ENCODE results near the gene ST6GALNAC4.

DNA sequence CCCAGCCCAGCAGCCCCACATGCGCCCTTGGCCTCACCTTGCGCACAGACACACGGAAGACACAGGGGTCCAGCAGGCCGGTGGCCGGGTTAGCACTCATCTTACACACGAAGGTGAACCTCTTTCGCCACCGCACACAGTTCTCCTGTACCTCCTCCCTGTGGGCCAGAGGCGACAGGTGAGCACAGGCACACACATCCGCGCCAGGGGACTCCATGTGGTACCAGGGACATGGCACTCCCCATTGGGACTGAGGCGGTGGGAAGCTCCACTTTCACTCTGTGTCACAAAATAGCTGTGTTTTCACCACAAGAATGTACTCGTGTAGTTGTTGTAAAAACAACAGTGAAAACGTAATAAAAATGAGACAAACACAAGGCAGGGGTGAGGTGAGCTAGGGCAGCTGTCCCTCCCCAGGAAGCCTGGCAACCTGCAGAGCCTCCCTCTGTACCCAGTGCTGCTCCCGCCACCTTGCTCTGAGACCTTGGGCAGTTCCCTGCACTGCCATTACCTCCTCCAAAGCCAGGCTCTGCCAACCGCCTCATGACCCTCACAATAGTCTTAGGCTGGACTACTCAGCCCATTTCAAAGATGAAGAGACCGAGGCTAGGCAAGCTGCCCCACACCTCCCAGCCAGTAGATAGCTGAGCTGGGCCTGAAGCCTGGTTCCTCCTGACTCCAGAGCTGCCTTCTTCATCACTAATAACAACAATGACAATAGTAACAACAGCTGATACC, 37.1 kb upstream of the ST6GALNAC4 start:
- TF ChIP-seq, protein P1, sequence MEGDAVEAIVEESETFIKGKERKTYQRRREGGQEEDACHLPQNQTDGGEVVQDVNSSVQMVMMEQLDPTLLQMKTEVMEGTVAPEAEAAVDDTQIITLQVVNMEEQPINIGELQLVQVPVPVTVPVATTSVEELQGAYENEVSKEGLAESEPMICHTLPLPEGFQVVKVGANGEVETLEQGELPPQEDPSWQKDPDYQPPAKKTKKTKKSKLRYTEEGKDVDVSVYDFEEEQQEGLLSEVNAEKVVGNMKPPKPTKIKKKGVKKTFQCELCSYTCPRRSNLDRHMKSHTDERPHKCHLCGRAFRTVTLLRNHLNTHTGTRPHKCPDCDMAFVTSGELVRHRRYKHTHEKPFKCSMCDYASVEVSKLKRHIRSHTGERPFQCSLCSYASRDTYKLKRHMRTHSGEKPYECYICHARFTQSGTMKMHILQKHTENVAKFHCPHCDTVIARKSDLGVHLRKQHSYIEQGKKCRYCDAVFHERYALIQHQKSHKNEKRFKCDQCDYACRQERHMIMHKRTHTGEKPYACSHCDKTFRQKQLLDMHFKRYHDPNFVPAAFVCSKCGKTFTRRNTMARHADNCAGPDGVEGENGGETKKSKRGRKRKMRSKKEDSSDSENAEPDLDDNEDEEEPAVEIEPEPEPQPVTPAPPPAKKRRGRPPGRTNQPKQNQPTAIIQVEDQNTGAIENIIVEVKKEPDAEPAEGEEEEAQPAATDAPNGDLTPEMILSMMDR (IDR thresholded peaks at IDR 0.05 in 2 of 3, conservative IDR thresholded peaks at IDR 0.05 in 1 of 3; ENCODE audit: control insufficient read depth in 2 of 3, extremely low read depth in 1 of 3, insufficient read depth in 1 of 3, low read depth in 3 of 3, low read length in 3 of 3) = no peak
- TF ChIP-seq, protein P2, sequence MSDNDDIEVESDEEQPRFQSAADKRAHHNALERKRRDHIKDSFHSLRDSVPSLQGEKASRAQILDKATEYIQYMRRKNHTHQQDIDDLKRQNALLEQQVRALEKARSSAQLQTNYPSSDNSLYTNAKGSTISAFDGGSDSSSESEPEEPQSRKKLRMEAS (IDR thresholded peaks at IDR 0.05; ENCODE audit: low read depth, low read length) = no peak
